ENCODE results near the gene TAS1R3.

Gene TAS1R3

GRCh38 chr1:1340791-1341548 lies 9.9 kb downstream of the TAS1R3 start:
- no peak for DNase-seq (ENCODE audit: low read depth)

- no peak for DNase-seq (ENCODE audit: low read depth)
Observed at GRCh38 chr1:1341549-1342021, 10.5 kb downstream of the TAS1R3 start.

DNA sequence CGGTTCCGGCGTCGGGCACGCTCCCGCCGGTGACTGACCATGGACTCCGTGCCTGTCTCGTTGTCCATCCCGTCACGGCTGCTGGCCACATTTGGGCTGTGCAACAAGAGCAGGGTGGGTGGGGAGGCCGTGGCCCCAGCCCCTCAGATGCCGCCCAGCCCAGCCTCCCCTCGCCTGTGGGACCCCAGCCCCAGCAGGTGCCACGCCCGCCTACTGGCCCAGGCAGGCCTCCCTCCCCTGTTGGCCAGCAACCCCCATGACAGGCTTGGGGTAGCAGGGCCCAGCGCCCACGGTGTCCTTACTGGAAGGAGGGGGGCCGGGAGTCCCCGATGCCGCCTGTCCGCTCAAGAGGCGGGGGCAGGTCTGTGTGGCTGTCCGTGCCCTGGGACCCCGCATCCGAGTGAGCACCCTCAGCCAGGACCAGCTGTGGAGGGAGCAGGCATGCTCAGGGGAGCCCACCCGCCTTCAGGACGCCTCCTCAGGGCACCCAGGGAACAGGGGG lies 11.0 kb downstream of the TAS1R3 start:
- DNase-seq (ENCODE audit: low read depth): no peak

DNA sequence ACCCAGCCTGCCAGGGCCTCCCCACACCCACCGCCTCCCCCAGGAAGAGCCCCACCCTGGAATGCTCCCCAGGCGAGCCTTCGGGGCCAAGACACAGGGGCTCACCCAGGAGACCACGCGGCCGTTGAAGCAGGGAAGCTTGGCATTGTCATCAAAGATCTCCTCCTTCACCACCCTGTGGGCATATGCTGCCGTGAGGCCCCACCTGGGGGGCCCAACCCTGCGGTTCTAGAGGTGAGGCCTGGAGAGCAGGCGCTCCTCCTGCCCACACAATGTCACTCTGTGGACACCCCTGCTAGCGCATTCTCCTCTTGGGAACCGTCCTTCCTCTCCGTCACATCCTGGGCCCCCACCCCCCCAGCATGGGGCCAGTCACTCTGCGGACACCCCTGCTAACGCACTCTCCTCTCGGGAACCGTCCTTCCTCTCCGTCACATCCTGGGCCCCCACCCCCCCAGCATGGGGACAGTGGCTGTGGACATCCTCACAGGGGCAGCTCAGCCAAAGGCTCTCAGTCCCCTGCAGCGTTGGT lies 11.6 kb downstream of the TAS1R3 start:
- DNase-seq (ENCODE audit: low read depth): no peak

- no peak for DNase-seq (ENCODE audit: low read depth)
Observed at GRCh38 chr1:1343811-1344421, 12.8 kb downstream of the TAS1R3 start.

DNA sequence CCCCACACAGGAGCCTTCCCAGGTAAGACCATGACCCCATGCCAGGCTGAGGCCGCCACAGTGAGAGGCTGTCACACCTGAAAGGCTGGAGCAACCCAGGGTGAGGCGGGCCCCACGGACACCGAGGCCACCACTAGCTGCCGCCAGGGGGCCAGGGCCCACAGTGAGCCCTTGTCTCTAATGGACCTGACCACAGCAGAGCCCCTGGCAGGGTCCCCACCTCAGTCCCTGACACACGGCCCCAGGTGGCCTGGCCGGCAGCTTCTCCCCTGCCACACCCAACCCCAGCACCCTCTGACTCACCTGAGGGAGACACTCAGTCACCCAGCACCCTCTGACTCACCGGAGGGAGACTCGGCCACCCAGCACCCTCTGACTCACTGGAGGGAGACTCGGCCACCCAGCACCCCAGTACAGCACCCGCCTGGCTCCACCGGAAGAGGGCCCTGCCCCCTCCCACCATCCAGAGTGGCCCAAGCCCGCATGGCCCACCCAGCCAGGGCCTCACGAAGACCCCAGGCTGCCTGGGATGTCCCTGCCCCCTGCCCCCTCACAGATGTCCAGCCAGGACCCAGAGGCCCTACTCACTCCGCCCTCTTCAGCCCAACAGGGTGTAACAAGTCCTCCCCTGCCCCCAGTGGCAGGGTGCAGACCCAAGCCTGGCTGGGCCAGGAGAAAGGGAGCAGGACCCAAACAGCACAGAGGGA lies 13.7 kb downstream of the TAS1R3 start:
- DNase-seq (ENCODE audit: low read depth): peak; percentile 37

GRCh38 chr1:1345384-1345783 lies 14.3 kb downstream of the TAS1R3 start:
- no peak for DNase-seq (ENCODE audit: low read depth)

- DNase-seq (ENCODE audit: low read depth): no peak
Observed at GRCh38 chr1:1345860-1346500, 14.9 kb downstream of the TAS1R3 start.

GRCh38 chr1:1346501-1346890 lies 15.4 kb downstream of the TAS1R3 start:
- no peak for DNase-seq (ENCODE audit: low read depth)

DNA sequence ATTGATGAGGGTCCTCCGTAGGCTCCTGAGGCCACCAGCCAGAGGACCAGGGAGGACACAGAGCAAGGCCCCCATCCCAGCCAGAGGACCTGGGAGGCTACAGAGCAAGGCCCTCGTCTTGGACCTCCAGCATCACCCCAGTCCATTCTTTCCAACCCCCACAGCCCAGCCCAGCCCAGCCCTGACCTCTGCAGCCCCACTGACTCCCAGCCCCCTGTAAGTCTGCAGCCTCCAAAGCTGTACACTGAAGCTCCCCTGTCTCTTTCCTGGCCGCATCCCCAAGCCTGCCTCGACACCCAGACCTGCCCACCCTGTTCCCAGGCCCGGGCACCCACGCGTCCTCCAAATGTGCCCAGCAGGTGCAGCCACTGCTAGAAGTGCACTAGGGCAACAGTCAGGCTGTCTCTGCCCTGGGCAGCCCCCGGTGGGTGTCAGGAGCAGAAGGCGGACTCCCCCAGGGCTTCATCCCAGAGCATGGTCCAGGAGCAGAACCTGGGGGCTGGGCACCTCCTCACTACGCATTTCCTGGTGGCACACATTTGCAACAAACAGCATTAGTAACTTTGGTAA lies 16.0 kb downstream of the TAS1R3 start:
- DNase-seq (ENCODE audit: low read depth): no peak

GRCh38 chr1:1347663-1348419 lies 16.8 kb downstream of the TAS1R3 start:
- DNase-seq (ENCODE audit: low read depth): no peak

DNA sequence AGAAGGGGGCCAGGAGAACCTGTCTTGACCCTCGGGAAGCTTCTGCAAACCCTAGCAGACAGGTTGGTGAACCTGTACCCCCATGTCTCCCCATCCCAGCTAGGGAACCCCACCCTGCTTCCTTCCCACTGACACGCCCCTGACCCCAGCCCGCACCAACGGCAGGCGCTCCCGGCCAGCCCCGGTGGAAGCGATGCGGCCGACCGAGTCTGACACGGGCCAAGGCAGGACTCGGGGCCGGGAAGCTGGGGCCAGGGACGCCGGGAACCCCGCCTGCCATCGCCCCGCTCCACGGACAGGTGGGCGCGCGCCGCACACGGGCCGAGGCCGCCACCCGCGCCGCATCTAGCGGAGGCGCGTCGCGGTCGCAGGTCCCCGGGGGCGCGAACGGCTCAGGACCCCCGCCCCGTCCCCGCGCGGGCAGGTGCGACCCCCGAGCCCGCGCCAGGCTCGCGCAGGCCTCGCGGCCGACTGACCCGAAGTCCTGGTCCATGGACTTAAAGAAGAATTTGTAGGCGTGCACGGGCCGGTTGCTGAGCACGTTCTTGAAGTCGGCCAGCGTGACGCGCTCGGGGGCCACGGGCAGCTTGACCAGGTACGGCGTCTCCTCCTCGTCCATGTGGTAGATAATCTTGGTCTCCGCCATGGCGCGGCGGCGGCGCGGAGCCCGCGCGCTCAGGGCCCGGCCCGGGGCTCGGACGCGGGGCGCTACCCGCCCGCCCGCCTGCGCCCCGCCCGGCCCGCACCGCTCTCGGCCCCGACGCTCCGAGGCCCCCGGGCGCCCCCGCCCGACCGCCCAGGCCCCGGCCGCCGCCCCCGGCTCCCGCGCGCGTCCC lies 17.6 kb downstream of the TAS1R3 start:
- DNase-seq (ENCODE audit: low read depth): no peak

DNA sequence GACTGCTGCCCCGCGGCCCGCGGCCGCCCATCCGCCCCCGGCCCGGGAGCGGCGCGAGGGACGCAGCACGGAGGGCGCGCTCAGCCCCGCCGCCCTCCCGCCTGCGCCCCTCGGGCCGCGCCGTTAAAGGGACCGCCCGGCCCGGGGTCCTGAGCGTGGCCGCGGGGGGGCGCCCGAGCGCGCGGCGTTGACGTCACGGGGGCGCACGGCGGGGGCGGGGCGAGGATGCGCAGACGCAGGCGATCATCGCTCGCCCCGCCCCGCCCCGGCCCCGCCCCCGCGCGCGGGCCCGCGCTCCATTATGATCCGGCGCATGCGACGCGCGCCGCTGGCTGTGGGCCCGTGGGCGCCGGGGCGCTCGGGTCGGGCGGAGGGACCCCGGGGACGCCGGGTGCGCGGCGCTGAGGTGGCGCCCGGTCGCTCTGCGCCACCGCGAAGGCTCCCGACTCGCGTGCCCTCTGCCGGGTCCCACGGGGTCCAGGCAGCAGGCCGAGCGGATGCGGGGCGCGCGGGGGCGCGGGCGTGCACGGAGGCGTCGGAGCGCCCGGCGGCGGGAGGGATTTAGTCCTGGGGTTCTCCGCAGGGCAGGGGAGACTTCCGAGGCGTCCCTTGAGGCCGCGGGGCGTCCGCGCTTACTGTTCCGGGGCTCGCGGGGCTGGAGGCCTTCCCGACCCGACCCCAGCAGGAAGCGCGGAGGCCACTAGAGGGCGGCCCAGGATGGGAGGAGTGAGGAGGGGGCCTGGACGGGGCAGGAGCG lies 18.4 kb downstream of the TAS1R3 start, which contains the start of gene DVL1:
DVL1 (minus strand) TSS at position 163 of the 757 bp plus-strand sequence. CDS start 353 bp downstream, outside the sequence.
- peak; percentile 53 for DNase-seq (ENCODE audit: low read depth)

DNA sequence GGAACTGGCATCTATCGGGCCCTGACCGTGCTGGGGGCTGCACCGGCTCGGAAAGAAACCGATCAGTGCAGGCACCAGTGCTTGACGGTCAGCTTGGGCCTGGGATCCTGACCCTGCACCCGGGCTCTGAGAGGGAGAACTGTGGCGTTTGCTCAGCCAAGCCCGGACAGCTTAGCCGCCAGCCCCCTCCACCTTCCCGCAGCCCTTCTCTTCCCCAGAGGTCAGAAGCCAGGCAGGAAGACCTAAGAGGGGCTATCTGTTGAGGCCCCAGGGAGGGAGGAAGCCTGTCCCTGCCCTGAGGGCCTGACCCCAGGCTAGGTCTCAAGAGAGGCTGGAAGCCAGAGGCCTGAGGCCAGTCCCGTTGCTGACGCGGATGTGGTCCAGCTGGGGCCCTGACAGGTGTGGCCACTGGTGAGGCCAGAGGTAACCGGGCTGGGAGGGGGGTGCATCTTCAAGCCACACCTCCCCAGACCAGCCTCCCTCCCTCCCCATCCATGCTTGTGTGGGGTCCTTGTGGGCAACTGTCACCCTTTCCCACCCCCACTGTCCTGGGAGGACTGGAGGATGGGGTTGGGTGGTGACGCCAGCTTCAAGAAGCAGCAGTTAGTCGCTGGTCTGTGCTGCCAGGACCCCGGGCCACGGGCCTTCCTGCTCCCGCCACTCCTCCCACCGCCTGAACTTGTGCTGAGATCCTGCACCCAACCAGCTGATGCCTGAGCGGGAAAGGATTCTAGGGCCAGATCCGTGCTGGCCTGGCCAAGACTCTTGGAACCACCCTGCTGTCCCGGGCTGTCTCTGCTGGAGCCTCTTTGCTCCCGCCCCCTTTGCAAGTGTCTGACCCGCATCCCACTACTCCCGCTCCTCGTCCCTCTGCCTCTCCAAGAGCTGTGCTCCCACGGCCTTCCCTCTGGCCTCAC lies 20.7 kb downstream of the TAS1R3 start:
- no peak for DNase-seq (ENCODE audit: low read depth)

- DNase-seq (ENCODE audit: low read depth): no peak
Observed at GRCh38 chr1:1352786-1353388, 21.8 kb downstream of the TAS1R3 start.

GRCh38 chr1:1353389-1354151 lies 22.5 kb downstream of the TAS1R3 start:
- no peak for DNase-seq (ENCODE audit: low read depth)
